Mesodermal cell (in vitro differentiated cells): ENCODE measurements around the gene NDST1.

Source experiments
- H3K27ac ChIP-seq: 2 replicates; pipeline ENCODE4 v1.7.0; 2013; ENCODE audit warnings: mild to moderate bottlenecking, low read depth, low read length, moderate library complexity; ENCODE audit not compliant: severe bottlenecking
- H3K36me3 ChIP-seq: 2 replicates; pipeline ENCODE4 v1.7.1; 2013; ENCODE audit warnings: mild to moderate bottlenecking, low read length, moderate library complexity; ENCODE audit not compliant: control insufficient read depth, insufficient read depth
- H3K4me1 ChIP-seq: one replicate; pipeline ENCODE4 v1.7.1; 2013; ENCODE audit warnings: mild to moderate bottlenecking, low read length; ENCODE audit not compliant: insufficient read depth, control insufficient read depth, poor library complexity, severe bottlenecking
- H3K4me3 ChIP-seq: 2 replicates; pipeline ENCODE4 v1.7.0; 2013; ENCODE audit warnings: low read length, control low read depth, mild to moderate bottlenecking; ENCODE audit not compliant: insufficient read depth, poor library complexity, severe bottlenecking; ENCODE audit errors: extremely low read depth
- H3K9me3 ChIP-seq: 2 replicates; pipeline ENCODE4 v1.7.1; 2013; ENCODE audit warnings: mild to moderate bottlenecking, low read length, moderate library complexity; ENCODE audit not compliant: control insufficient read depth
- WGBS, 2 experiments: methylation state at CpG; one replicate each; pipeline ENCODE4 v1.1.5; 2013; ENCODE audit warnings: missing lambda C conversion rate in 2 of 2; ENCODE audit not compliant: insufficient coverage in 2 of 2; 5-methylcytosine and 5-hydroxymethylcytosine counted together

NDST1 gene

DNA sequence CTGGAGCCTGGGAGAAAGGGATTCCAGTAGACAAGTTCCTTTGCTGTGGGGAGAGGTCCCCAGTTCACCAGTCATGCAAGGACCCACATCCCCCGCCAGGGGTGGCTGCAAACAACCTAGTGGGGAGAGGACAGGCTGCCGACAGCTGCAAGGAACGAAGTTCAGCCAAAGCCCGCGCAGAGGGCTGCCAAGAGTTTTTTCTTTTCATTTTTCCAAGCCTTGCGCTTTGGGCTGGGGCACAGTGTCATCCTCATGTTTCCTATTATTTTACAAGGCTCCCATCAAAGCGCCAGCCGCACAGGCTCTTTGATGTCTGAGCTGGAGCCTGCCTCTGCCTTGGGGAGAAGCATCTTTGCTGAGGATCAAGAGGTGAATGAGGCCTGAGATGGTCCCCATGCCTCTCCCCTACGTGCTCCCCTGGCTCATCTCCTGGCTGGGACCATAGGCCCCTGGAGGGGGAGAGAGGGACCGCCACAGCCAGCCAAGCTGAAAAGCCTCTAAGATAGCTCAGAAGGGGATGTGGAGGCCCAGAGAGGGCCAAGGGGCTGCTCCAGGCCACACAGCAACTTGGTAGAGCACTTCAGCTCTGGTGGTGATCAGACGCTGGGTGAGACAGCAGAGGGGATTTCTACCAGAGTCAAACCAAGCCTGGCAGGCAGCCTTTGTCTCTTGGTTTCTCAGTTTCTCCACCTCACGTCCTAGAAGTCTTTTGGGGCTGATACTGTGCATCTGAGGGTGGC is 82.1 kb downstream of the NDST1 start:
- H3K4me1 ChIP-seq, result peaks cover 58% of the 10 kb centered on the region
- no peaks in the 10 kb centered on the region for H3K9me3 ChIP-seq
- H3K27ac ChIP-seq, result peak overlapping the region; percentile 86
- H3K4me3 ChIP-seq, result no peak overlapping the region
- 77 to 78% methylated on average over 10 to 11 of the region's 12 CpGs for WGBS, 2 experiments
- no peaks in the 10 kb centered on the region for H3K36me3 ChIP-seq

- Histone ChIP-seq H3K4me3 (no peak overlapping the region), H3K27ac (peak overlapping the region; percentile 86), H3K36me3 (no peaks in the 10 kb centered on the region), H3K4me1 (peaks cover 69% of the 10 kb centered on the region), H3K9me3 (no peaks in the 10 kb centered on the region)
- WGBS, 2 experiments, result 34 to 38% methylated on average over 8 to 9 of the region's 12 CpGs
Observed at GRCh38 chr5:150590979-150591695, 83.2 kb downstream of the NDST1 start.

GRCh38 chr5:150593593-150593992 is 85.7 kb downstream of the NDST1 start:
- 88 to 94% methylated on average over 2 to 3 of the region's 4 CpGs for WGBS, 2 experiments
- Histone ChIP-seq H3K9me3 (no peaks in the 10 kb centered on the region), H3K36me3 (no peaks in the 10 kb centered on the region), H3K27ac (no peak overlapping the region), H3K4me1 (peaks cover 78% of the 10 kb centered on the region), H3K4me3 (no peak overlapping the region)

- H3K9me3 ChIP-seq, result no peaks in the 10 kb centered on the region
- no peak overlapping the region for H3K4me3 ChIP-seq
- no peaks in the 10 kb centered on the region for H3K36me3 ChIP-seq
- 87 to 89% methylated on average over 7 of the region's 7 CpGs for WGBS, 2 experiments
- peaks cover 78% of the 10 kb centered on the region for H3K4me1 ChIP-seq
- H3K27ac ChIP-seq, result no peak overlapping the region
Observed at GRCh38 chr5:150593996-150594395, 86.1 kb downstream of the NDST1 start.

DNA sequence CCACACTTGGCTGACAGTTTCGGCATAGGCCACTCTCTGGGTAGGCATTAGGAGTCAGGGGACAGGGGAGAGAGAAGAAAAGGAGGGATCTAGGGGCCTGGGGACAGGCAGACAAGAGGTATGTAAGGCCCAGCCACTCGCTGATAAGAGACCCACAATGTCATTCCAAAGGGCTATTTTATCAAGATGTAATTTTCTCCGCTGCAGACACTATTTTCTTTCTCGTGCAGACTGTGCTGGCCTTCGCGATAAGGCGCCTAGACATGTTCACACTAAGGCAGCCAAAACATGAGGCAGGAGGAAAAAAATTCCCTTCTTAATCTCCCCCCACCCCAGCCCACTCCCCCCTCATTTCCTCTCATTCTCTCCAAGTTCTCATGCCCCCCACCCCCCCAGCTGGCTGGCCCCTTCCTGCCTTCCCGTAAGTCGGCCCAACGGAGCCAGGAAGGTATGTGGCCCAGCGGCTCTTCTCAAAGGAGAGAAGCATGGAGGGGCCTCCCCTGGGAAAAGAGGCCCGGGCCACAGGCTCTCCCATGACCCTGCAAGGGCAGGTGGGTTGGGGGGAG is 87.6 kb downstream of the NDST1 start:
- 60 to 64% methylated on average over 4 to 10 of the region's 12 CpGs for WGBS, 2 experiments
- no peak overlapping the region for H3K4me3 ChIP-seq
- no peaks in the 10 kb centered on the region for H3K36me3 ChIP-seq
- peaks cover 64% of the 10 kb centered on the region for H3K4me1 ChIP-seq
- H3K27ac ChIP-seq, result peak overlapping the region; percentile 83
- H3K9me3 ChIP-seq, result no peaks in the 10 kb centered on the region

DNA sequence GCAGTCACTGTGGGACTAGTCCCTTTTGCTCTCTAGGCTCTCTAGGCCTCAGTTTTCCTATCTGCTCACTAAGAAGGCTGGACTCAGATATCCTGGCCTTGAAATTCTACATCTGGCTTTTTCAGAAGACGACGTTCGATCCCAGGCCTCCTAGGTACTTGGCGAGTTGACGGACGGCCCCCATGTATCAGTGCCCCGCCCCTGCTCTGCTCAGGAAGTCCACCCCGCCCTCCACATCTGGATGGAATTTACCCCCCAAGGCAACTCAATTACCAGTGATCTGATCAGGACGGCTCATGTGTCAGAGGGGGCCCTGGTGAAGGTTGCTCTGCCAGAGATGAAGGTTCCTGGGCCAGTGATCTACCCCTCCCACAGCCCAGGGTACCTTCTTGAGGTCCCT is 88.4 kb downstream of the NDST1 start:
- peak overlapping the region; percentile 83 for H3K27ac ChIP-seq
- H3K4me3 ChIP-seq, result no peak overlapping the region
- H3K4me1 ChIP-seq, result peaks cover 56% of the 10 kb centered on the region
- H3K9me3 ChIP-seq, result no peaks in the 10 kb centered on the region
- 70 to 85% methylated on average over 5 to 7 of the region's 9 CpGs for WGBS, 2 experiments
- H3K36me3 ChIP-seq, result no peaks in the 10 kb centered on the region

GRCh38 chr5:150596826-150597225 is 88.9 kb downstream of the NDST1 start:
- H3K27ac ChIP-seq, result no peak overlapping the region
- WGBS, 2 experiments, result no CpG with 5 or more reads among the region's 3 CpGs

DNA sequence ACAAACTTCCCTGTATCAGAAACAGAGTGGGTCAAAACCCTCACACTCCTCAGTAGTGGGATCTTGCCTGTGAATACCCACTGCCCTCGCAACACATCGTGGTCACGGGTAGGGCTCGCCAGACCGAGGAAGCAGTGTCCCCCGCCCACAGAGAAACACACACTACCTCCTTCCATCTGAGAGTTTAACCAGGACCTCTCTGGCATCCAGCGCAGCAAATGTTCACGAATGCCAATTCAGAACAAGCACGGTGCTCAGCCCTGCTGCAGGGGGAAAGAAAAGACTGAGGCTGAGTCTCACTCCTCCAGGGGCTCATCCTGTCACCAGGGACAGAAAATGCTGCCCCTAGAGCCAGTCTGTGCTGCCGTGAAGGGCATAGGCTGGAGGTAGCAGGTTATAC is 90.1 kb downstream of the NDST1 start:
- no peaks in the 10 kb centered on the region for H3K9me3 ChIP-seq
- 89 to 92% methylated on average over 9 to 10 of the region's 10 CpGs for WGBS, 2 experiments
- peak overlapping the region; percentile 10 for H3K27ac ChIP-seq
- H3K4me3 ChIP-seq, result no peak overlapping the region
- H3K4me1 ChIP-seq, result peaks cover 41% of the 10 kb centered on the region
- no peaks in the 10 kb centered on the region for H3K36me3 ChIP-seq

More at GRCh38 chr5:150596826-150597225, 88.9 kb downstream of the NDST1 start:
- Histone ChIP-seq H3K9me3 (no peaks in the 10 kb centered on the region), H3K4me3 (no peak overlapping the region), H3K4me1 (peaks cover 53% of the 10 kb centered on the region), H3K36me3 (no peaks in the 10 kb centered on the region)

GRCh38 chr5:150598821-150599273 is 90.9 kb downstream of the NDST1 start:
- Histone ChIP-seq H3K4me3 (no peak overlapping the region), H3K4me1 (peaks cover 39% of the 10 kb centered on the region), H3K36me3 (no peaks in the 10 kb centered on the region), H3K9me3 (no peaks in the 10 kb centered on the region), H3K27ac (no peak overlapping the region)
- WGBS, 2 experiments, result 98 to 99% methylated on average over 8 to 12 of the region's 12 CpGs

DNA sequence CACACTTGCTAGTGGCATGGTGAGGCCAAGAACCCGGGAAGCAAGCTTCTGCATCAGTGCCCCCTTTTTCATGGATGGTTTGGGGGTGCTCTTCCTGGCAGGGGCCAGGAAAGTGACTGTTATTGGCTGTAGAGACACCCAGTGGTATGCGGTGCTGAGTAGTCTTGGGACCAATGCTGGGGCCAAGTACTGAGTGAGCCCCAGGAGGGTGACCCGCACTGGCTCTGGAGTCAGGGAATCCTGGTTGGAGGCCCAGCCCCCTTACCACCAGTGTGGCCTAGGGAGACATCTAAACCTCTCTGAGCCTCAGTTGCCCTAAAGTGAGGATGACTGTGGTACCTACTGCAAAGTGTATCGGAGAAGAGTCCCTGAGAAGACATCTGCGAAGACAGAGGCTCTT is 91.3 kb downstream of the NDST1 start:
- WGBS, 2 experiments, result 90 to 95% methylated on average over 4 of the region's 5 CpGs
- H3K27ac ChIP-seq, result no peak overlapping the region

More for the DNA sequence above, 91.3 kb downstream of the NDST1 start:
- no peak overlapping the region for H3K4me3 ChIP-seq
- H3K9me3 ChIP-seq, result no peaks in the 10 kb centered on the region
- no peaks in the 10 kb centered on the region for H3K36me3 ChIP-seq
- H3K4me1 ChIP-seq, result peaks cover 34% of the 10 kb centered on the region
